B cell (primary cell): ENCODE results near the gene ZMAT2. TPM values are rescaled to one million over a fixed set of nuclear protein-coding genes. Genes with fewer than 3 reads are reported as not detected.

Experiments
- ATAC-seq: fragments of 200-7000 bp; cut with Tn5 transposase; one replicate; pipeline ENCODE4 v1.10.0; 2021; ENCODE audit warnings: low read depth, mild to moderate bottlenecking, moderate number of reproducible peaks, moderate library complexity
- CTCF ChIA-PET: fragments of 350-600 bp; sonication (Branson Sonifier 250); formaldehyde crosslinking; loops from one replicate; lab custom pipeline; 2021; ENCODE audit warnings: antibody characterized with exemption, inconsistent platforms; lab: Charles Lee
- POLR2A ChIA-PET: fragments of 350-600 bp; sonication (Branson Sonifier 250); formaldehyde crosslinking; loops from one replicate; lab custom pipeline; 2021; ENCODE audit warnings: antibody characterized with exemption; lab: Charles Lee
- DNase-seq: peaks from one replicate; pipeline ENCODE4 v3.0.0; 2013
- H2AFZ ChIP-seq: 2 replicates; pipeline ENCODE4 v1.6.1; 2012; ENCODE audit warnings: mild to moderate bottlenecking, low read depth, low read length; ENCODE audit not compliant: insufficient read depth, poor library complexity, severe bottlenecking
- H3K27ac ChIP-seq, 2 donors: 1 replicate in 1 of 2; 2 replicates in 1 of 2; pipeline ENCODE4 v1.5.1; 2012 to 2013; ENCODE audit warnings: low read length in 2 of 2, mild to moderate bottlenecking in 2 of 2, moderate library complexity in 1 of 2
- H3K27me3 ChIP-seq, 4 experiments: fragments of 200-600 bp in 1 of 4; sonication (generic) in 1 of 4; replicated peaks in 1 of 4; 1 replicate in 2 of 4; 2 replicates in 2 of 4; pipeline versions ENCODE4 v1.6.1 to v1.7.0; 2013 to 2016; ENCODE audit warnings: low read length in 3 of 4, mild to moderate bottlenecking in 2 of 4, mixed read lengths in 1 of 4, moderate library complexity in 1 of 4; ENCODE audit not compliant: insufficient read depth in 4 of 4, control insufficient read depth in 3 of 4; ENCODE audit errors: control extremely low read depth in 1 of 4
- H3K36me3 ChIP-seq, 2 experiments: replicated peaks in 1 of 2; 1 replicate in 1 of 2; 2 replicates in 1 of 2; pipeline versions ENCODE4 v1.6.1 to v1.7.1; 2013; ENCODE audit warnings: low read length in 1 of 2; ENCODE audit not compliant: insufficient read depth in 2 of 2, control insufficient read depth in 1 of 2; ENCODE audit errors: control extremely low read depth in 1 of 2, extremely low read depth in 1 of 2
- H3K4me1 ChIP-seq, 2 donors: fragments of 200-600 bp in 1 of 2; sonication (generic) in 1 of 2; 1 replicate in 1 of 2; 2 replicates in 1 of 2; pipeline versions ENCODE4 v1.5.1 to v1.6.1; 2013 to 2017; ENCODE audit warnings: low read length in 2 of 2; ENCODE audit not compliant: control insufficient read depth in 2 of 2, insufficient read depth in 2 of 2
- H3K4me2 ChIP-seq: replicated peaks from 2 replicates; pipeline ENCODE3; 2012; ENCODE audit warnings: mild to moderate bottlenecking, low read depth, low read length; ENCODE audit not compliant: poor library complexity, severe bottlenecking
- H3K4me3 ChIP-seq, 5 experiments: fragments of 200-600 bp in 1 of 5; sonication (generic) in 1 of 5; 1 replicate in 3 of 5; 2 replicates in 2 of 5; pipeline versions ENCODE4 v1.5.1 to v1.7.0; 2011 to 2016; ENCODE audit warnings: low read length in 4 of 5, mild to moderate bottlenecking in 4 of 5, low read depth in 2 of 5, control low read depth in 1 of 5, moderate library complexity in 1 of 5; ENCODE audit not compliant: insufficient read depth in 1 of 5; ENCODE audit errors: control extremely low read depth in 1 of 5, extremely low read depth in 1 of 5
- H3K79me2 ChIP-seq: fragments of 200-600 bp; sonication (generic); one replicate; pipeline ENCODE4 v1.6.0; 2016; ENCODE audit warnings: low read length; ENCODE audit not compliant: control insufficient read depth, insufficient read depth
- H3K9ac ChIP-seq: fragments of 200-600 bp; sonication (generic); 2 replicates; pipeline ENCODE4 v1.6.1; 2017; ENCODE audit warnings: mild to moderate bottlenecking, low read length, moderate library complexity
- H3K9me3 ChIP-seq, 3 donors: one replicate each; pipeline versions ENCODE4 v1.6.1 to v1.7.1; 2013; ENCODE audit warnings: low read length in 2 of 3; ENCODE audit not compliant: control insufficient read depth in 2 of 3, insufficient read depth in 1 of 3; ENCODE audit errors: control extremely low read depth in 1 of 3
- H4K20me1 ChIP-seq: 2 replicates; pipeline ENCODE4 v1.6.0; 2012; ENCODE audit warnings: mild to moderate bottlenecking, low read length; ENCODE audit not compliant: insufficient read depth, control insufficient read depth, poor library complexity, severe bottlenecking
- H3K27ac Mint-ChIP-seq: one replicate; pipeline ENCODE4 v1.8.0; 2021; ENCODE audit warnings: mixed read lengths
- H3K27me3 Mint-ChIP-seq: one replicate; pipeline ENCODE4 v1.8.0; 2021; ENCODE audit warnings: mixed read lengths
- H3K4me1 Mint-ChIP-seq: one replicate; pipeline ENCODE4 v1.8.0; 2021; ENCODE audit warnings: mixed read lengths
- H3K4me3 Mint-ChIP-seq: one replicate; pipeline ENCODE4 v1.8.0; 2021; ENCODE audit warnings: mixed read lengths
- H3K9me3 Mint-ChIP-seq: one replicate; pipeline ENCODE4 v1.8.0; 2022; ENCODE audit warnings: mixed read lengths; ENCODE audit not compliant: insufficient read depth
- EZH2 ChIP-seq: IDR thresholded peaks from 2 replicates; pipeline ENCODE4 v1.6.1; 2012; ENCODE audit warnings: borderline replicate concordance, low read depth, mild to moderate bottlenecking, moderate library complexity, low read length; ENCODE audit not compliant: insufficient read depth, poor library complexity, severe bottlenecking
- WGBS: methylation state at CpG from one replicate; pipeline ENCODE4 v1.1.5; 2013; ENCODE audit warnings: missing lambda C conversion rate; ENCODE audit not compliant: insufficient coverage; 5-methylcytosine and 5-hydroxymethylcytosine counted together
- intact Hi-C: fragments of 100-400 bp; cut with micrococcal nuclease; formaldehyde crosslinking; loops from one replicate; pipeline ENCODE4 v1.10.0; 2022
- polyA plus RNA-seq: library from polyadenylated mRNA; depleted of rRNA; stranded (reverse); fragments of >200 nt; gene quantifications from 2 replicates; pipeline ENCODE4 v1.2.3, GENCODE V29; 2012
- total RNA-seq, 2 donors: library from RNA; stranded (reverse); fragments of 120-200 nt in 1 of 2; gene quantifications; 1 replicate in 1 of 2; 2 replicates in 1 of 2; pipeline versions ENCODE4 v1.2.3 to v1.2.4, GENCODE V29; 2013 to 2022
- TF ChIP-seq, protein P1 (sequence below): fragments of 200-600 bp; IDR thresholded peaks from one replicate; pipeline ENCODE4 v1.8.0; 2022; ENCODE audit warnings: antibody characterized with exemption, mild to moderate bottlenecking

Gene ZMAT2
- total and polyA plus RNA-seq, 2 donors (not counting 1 experiment from before 2014, with no cell fraction given) = 11.2 to 55.8 TPM

DNA sequence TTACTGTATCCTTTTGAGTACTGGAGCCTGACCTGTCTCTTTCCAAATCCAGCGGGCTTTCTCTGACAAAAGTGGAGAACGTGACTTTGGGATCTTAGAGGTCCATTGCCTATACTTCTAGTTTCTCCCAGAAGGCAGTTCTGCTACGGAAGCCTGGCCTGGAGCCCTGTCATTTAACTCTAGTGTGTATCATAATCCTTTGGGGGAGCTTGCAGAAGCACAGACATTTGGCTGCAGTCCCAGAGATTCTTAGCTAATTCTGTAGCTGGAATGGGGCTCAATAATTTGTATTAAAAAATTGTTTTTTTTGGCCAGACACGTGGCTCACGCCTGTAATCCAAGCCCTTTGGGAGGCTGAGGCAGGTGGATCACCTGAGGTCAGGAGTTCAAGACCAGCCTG lies 6.0 kb upstream of the ZMAT2 start:
- Mint-ChIP-seq H3K4me3 (no peak overlapping the region), H3K9me3 (no peaks in the 10 kb centered on the region), H3K27me3 (no peaks in the 10 kb centered on the region), H3K4me1 (peaks cover 29% of the 10 kb centered on the region), H3K27ac (no peak overlapping the region)
- TF ChIP-seq EZH2 = no peak
- TF ChIP-seq, protein P1, sequence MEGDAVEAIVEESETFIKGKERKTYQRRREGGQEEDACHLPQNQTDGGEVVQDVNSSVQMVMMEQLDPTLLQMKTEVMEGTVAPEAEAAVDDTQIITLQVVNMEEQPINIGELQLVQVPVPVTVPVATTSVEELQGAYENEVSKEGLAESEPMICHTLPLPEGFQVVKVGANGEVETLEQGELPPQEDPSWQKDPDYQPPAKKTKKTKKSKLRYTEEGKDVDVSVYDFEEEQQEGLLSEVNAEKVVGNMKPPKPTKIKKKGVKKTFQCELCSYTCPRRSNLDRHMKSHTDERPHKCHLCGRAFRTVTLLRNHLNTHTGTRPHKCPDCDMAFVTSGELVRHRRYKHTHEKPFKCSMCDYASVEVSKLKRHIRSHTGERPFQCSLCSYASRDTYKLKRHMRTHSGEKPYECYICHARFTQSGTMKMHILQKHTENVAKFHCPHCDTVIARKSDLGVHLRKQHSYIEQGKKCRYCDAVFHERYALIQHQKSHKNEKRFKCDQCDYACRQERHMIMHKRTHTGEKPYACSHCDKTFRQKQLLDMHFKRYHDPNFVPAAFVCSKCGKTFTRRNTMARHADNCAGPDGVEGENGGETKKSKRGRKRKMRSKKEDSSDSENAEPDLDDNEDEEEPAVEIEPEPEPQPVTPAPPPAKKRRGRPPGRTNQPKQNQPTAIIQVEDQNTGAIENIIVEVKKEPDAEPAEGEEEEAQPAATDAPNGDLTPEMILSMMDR = no peak
- ChIA-PET POLR2A (no interaction called here), CTCF (no interaction called here)
- Histone ChIP-seq H3K4me1 (peaks cover 14% of the 10 kb centered on the region in 2 donors), H2AFZ (no peak overlapping the region), H3K79me2 (peaks cover 44% of the 10 kb centered on the region), H3K4me3 (no peak overlapping the region), H3K27me3 (no peaks in the 10 kb centered on the region), H3K27ac (no peak overlapping the region), H3K36me3 (peaks cover 10 to 55% of the 10 kb centered on the region in 2 experiments), H3K9me3 (no peaks in the 10 kb centered on the region), H3K4me2 (no peak overlapping the region), H3K9ac (no peak overlapping the region), H4K20me1 (no peaks in the 10 kb centered on the region)
- intact Hi-C loops = loop anchor here (5.0 kb wide), 1 partner anchor 1413 kb away; the partner anchor contains the start of gene NDFIP1
- DNase-seq = no peak
- no peak for ATAC-seq
- 100% methylated on average over 5 of the region's 5 CpGs for WGBS

GRCh38 chr5:140696891-140697492 lies 3.3 kb upstream of the ZMAT2 start:
- H4K20me1 ChIP-seq = no peaks in the 10 kb centered on the region
- peaks cover 33% of the 10 kb centered on the region for H3K79me2 ChIP-seq
- H3K9me3 ChIP-seq = no peaks in the 10 kb centered on the region
- ChIA-PET POLR2A (interaction anchor here (0.6 to 0.7 kb wide), 2 partner anchors 55 to 408 kb away, joined by 3 to 6 read pairs; no protein-coding TSS in a partner anchor), CTCF (interaction anchor here (0.8 kb wide), 1 partner anchor 28 kb away, joined by 4 read pairs; no protein-coding TSS in a partner anchor)
- H3K4me1 Mint-ChIP-seq = peaks cover 31% of the 10 kb centered on the region
- H3K4me3 Mint-ChIP-seq = no peak overlapping the region
- no peaks in the 10 kb centered on the region for H3K27me3 ChIP-seq
- no peak overlapping the region for H3K4me2 ChIP-seq
- peak overlapping the region; percentile 2 for H3K27ac Mint-ChIP-seq
- H3K36me3 ChIP-seq = peaks cover 10 to 58% of the 10 kb centered on the region in 2 experiments
- ATAC-seq (no peak), DNase-seq (no peak)
- peaks cover 18 to 22% of the 10 kb centered on the region in 2 donors for H3K4me1 ChIP-seq
- no peaks in the 10 kb centered on the region for H3K27me3 Mint-ChIP-seq
- no peak overlapping the region for H3K9ac ChIP-seq
- WGBS = 100% methylated on average over 4 of the region's 4 CpGs
- H3K27ac ChIP-seq = no peak overlapping the region
- H2AFZ ChIP-seq = no peak overlapping the region
- TF ChIP-seq, protein P1 = no peak
- TF ChIP-seq EZH2 = no peak
- intact Hi-C loops = no loop called here
- H3K9me3 Mint-ChIP-seq = no peaks in the 10 kb centered on the region
- H3K4me3 ChIP-seq = no peak overlapping the region
